Stomach (tissue), 9 donors: ENCODE measurements around the gene GSAP. TPM values are rescaled to one million over a fixed set of nuclear protein-coding genes. Genes with fewer than 3 reads are reported as not detected.

Source experiments
- DNase-seq, 2 donors: peaks; one replicate each; pipeline versions ENCODE4 v3.0.0 to v3.0.0-alpha.2; 2013 to 2019
- H3K27ac ChIP-seq, 5 donors: fragments of 200-600 bp in 4 of 5; sonication (generic) in 4 of 5; one replicate each; pipeline ENCODE4 v1.5.1; 2013 to 2019; ENCODE audit warnings: mild to moderate bottlenecking in 1 of 5, moderate library complexity in 1 of 5
- H3K27me3 ChIP-seq, 3 donors: fragments of 200-600 bp; sonication (generic); one replicate each; pipeline ENCODE4 v1.5.1; 2017 to 2019; ENCODE audit warnings: mixed run types in 1 of 3
- H3K36me3 ChIP-seq, 4 donors: fragments of 200-600 bp; sonication (generic); 1 replicate in 3 of 4; 2 replicates in 1 of 4; pipeline ENCODE4 v1.5.1; 2016 to 2019
- H3K4me1 ChIP-seq, 4 donors: fragments of 200-600 bp; sonication (generic); one replicate each; pipeline ENCODE4 v1.5.1; 2016 to 2019
- H3K4me3 ChIP-seq, 4 donors: fragments of 200-600 bp; sonication (generic) in 3 of 4; one replicate each; pipeline ENCODE4 v1.5.1; 2016 to 2019; ENCODE audit warnings: mild to moderate bottlenecking in 1 of 4
- H3K9me3 ChIP-seq, 4 donors: fragments of 200-600 bp; sonication (generic); one replicate each; pipeline ENCODE4 v1.5.1; 2016 to 2019
- EP300 ChIP-seq: sonication (generic); formaldehyde crosslinking; IDR thresholded peaks from one replicate; pipeline ENCODE4 v1.6.1; 2017; ENCODE audit warnings: antibody characterized with exemption
- POLR2A ChIP-seq, 4 donors: fragments of 450-650 bp; IDR thresholded peaks; one replicate each; pipeline ENCODE4 v1.6.1; 2016; ENCODE audit warnings: antibody characterized with exemption in 4 of 4, control low read depth in 2 of 4, mild to moderate bottlenecking in 1 of 4, moderate library complexity in 1 of 4
- POLR2AphosphoS5 ChIP-seq, 3 donors: sonication (generic); formaldehyde crosslinking; IDR thresholded peaks; one replicate each; pipeline ENCODE4 v1.6.1; 2016; ENCODE audit warnings: antibody characterized with exemption in 3 of 3
- WGBS, 5 donors: extraction: QIAGEN DNeasy Blood & Tissue Kit in 3 of 5; methylation state at CpG; one replicate each; pipeline versions ENCODE4 v1.1.5 to v1.1.7; 2013 to 2018; 5-methylcytosine and 5-hydroxymethylcytosine counted together
- intact Hi-C: fragments of 100-400 bp; cut with DNase I; formaldehyde crosslinking; loops from one replicate; pipeline ENCODE4 v1.15.1; 2023; ENCODE audit warnings: low total_unique reads
- polyA plus RNA-seq, 3 donors: library from polyadenylated mRNA; stranded (reverse); fragments of 200-250 nt; gene quantifications; one replicate each; pipeline ENCODE4 v1.2.3, GENCODE V29; 2013
- total RNA-seq, 5 donors: library from RNA; depleted of rRNA; stranded (reverse); fragments of >200 nt; gene quantifications; one replicate each; pipeline versions ENCODE4 v1.1.0 to v1.2.3, GENCODE V29; 2014 to 2016
- TF ChIP-seq, protein P1 (sequence below), 7 experiments: fragments of 450-650 bp in 4 of 7; fragments of 200-600 bp in 3 of 7; sonication (generic) in 3 of 7; IDR thresholded peaks; one replicate each; pipeline ENCODE4 v1.5.1; 2016 to 2019; ENCODE audit warnings: antibody characterized with exemption in 7 of 7, control low read depth in 2 of 7, mild to moderate bottlenecking in 1 of 7
- donor health status: healthy with polysubstance abuse.
- donor health status: Bipolar disorder and iron deficiency.
- donor health status: healthy.

GSAP gene
- total and polyA plus RNA-seq, 8 donors, result 3.5 to 52.1 (median 15.9) TPM

DNA sequence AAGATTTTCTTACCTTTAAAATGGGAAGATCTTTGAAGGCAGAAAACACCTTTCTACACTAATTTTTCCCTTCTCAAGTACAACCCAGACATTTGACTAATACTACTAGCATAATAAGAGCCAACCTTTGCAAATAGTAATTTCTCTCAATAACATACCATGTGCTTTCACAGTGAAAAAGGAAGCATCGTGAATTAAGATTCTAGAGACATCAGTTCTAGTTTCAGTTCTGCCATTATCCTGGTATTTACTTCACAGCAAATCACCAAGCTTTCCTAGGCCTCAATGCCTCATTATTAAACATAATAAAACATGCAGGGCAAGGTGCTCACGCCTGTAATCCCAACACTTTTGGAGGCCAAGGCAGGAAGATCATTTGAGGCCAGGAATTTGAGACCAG, 24.9 kb downstream of the GSAP start:
- intact Hi-C loops, result no loop called here
- H3K9me3 ChIP-seq, result no peaks in the 10 kb centered on the region
- 77 to 88% (median 82%) methylated on average over 2 of the region's 2 CpGs for WGBS, 5 donors
- H3K36me3 ChIP-seq, result peaks cover 0 to 41% (median 22%) of the 10 kb centered on the region in 4 donors
- peak overlapping the region in 1 of 5 donors; percentile 14 for H3K27ac ChIP-seq
- TF ChIP-seq EP300 (no peak), POLR2AphosphoS5 (IDR thresholded peaks at IDR 0.05) (no peak), POLR2A (IDR thresholded peaks at IDR 0.05) (no peak)
- TF ChIP-seq, protein P1, sequence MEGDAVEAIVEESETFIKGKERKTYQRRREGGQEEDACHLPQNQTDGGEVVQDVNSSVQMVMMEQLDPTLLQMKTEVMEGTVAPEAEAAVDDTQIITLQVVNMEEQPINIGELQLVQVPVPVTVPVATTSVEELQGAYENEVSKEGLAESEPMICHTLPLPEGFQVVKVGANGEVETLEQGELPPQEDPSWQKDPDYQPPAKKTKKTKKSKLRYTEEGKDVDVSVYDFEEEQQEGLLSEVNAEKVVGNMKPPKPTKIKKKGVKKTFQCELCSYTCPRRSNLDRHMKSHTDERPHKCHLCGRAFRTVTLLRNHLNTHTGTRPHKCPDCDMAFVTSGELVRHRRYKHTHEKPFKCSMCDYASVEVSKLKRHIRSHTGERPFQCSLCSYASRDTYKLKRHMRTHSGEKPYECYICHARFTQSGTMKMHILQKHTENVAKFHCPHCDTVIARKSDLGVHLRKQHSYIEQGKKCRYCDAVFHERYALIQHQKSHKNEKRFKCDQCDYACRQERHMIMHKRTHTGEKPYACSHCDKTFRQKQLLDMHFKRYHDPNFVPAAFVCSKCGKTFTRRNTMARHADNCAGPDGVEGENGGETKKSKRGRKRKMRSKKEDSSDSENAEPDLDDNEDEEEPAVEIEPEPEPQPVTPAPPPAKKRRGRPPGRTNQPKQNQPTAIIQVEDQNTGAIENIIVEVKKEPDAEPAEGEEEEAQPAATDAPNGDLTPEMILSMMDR (IDR thresholded peaks at IDR 0.05), result no peak
- DNase-seq, result no peak
- H3K4me1 ChIP-seq, result peaks cover 0 to 11% (median 4%) of the 10 kb centered on the region in 4 donors
- no peaks in the 10 kb centered on the region for H3K27me3 ChIP-seq
- H3K4me3 ChIP-seq, result no peak overlapping the region

DNA sequence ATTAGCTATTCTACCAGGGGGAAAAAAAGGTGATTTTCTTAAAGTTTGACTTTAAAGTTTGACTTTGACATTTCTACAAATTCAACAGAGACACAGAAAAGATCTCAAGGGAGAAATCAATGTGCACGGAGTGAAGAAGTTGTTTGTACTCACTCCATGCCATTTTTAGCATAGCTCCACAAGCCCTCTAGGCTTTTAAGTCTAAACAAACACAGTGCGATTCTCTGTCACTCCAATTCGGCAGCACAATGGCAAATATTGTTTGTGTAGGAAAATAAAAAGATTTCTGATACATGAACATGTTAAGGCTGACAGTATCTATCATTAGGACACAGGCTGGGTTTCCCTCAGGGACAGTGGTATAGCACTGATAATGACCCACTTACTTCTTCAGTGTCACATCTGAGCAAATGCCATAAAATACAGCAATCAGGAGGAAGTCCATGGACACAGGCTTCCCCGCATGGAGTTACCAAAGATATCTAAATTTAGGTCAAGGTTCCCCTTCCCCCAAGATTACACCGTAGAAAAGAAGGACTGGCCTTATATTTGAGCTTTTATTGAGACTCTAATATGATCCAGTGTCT, 28.0 kb downstream of the GSAP start:
- Histone ChIP-seq H3K27ac (no peak overlapping the region), H3K4me1 (peaks cover 0 to 11% (median 4%) of the 10 kb centered on the region in 4 donors), H3K4me3 (no peak overlapping the region), H3K27me3 (no peaks in the 10 kb centered on the region), H3K36me3 (peaks cover 0 to 42% (median 34%) of the 10 kb centered on the region in 4 donors), H3K9me3 (no peaks in the 10 kb centered on the region)
- TF ChIP-seq POLR2A (IDR thresholded peaks at IDR 0.05) (no peak), EP300 (no peak), POLR2AphosphoS5 (IDR thresholded peaks at IDR 0.05) (no peak)
- TF ChIP-seq, protein P1 (IDR thresholded peaks at IDR 0.05), result no peak
- intact Hi-C loops, result no loop called here
- WGBS, 5 donors, result 43 to 56% (median 53%) methylated on average over 5 of the region's 5 CpGs
- DNase-seq, result no peak

- TF ChIP-seq POLR2A (IDR thresholded peaks at IDR 0.05) (no peak), POLR2AphosphoS5 (IDR thresholded peaks at IDR 0.05) (no peak), EP300 (no peak)
- TF ChIP-seq, protein P1 (IDR thresholded peaks at IDR 0.05), result no peak
- no peak for DNase-seq
- intact Hi-C loops, result no loop called here
- Histone ChIP-seq H3K9me3 (no peaks in the 10 kb centered on the region), H3K4me3 (no peak overlapping the region), H3K27ac (no peak overlapping the region), H3K27me3 (no peaks in the 10 kb centered on the region), H3K4me1 (peaks cover 0 to 11% (median 4%) of the 10 kb centered on the region in 4 donors), H3K36me3 (peaks cover 0 to 45% (median 38%) of the 10 kb centered on the region in 4 donors)
- WGBS, 5 donors, result 72 to 89% (median 87%) methylated on average over 7 of the region's 7 CpGs
These were observed 29.9 kb downstream of the GSAP start for GRCh38 chr7:77386165-77386822.

- intact Hi-C loops, result no loop called here
These were observed 32.8 kb downstream of the GSAP start for GRCh38 chr7:77383333-77383740.

GRCh38 chr7:77382532-77382931, 33.6 kb downstream of the GSAP start:
- H3K4me1 ChIP-seq, result peaks cover 0 to 2% (median 0%) of the 10 kb centered on the region in 4 donors
- H3K36me3 ChIP-seq, result peaks cover 8 to 75% (median 58%) of the 10 kb centered on the region in 4 donors
- H3K27ac ChIP-seq, result no peak overlapping the region
- no peaks in the 10 kb centered on the region for H3K27me3 ChIP-seq
- intact Hi-C loops, result no loop called here
- no peak for DNase-seq
- no peaks in the 10 kb centered on the region for H3K9me3 ChIP-seq
- no peak overlapping the region for H3K4me3 ChIP-seq
- TF ChIP-seq, protein P1 (IDR thresholded peaks at IDR 0.05), result no peak

More at GRCh38 chr7:77383333-77383740, 32.8 kb downstream of the GSAP start:
- no peak overlapping the region for H3K4me3 ChIP-seq
- H3K4me1 ChIP-seq, result peaks cover 0 to 10% (median 3%) of the 10 kb centered on the region in 4 donors
- H3K27me3 ChIP-seq, result no peaks in the 10 kb centered on the region
- no peak for DNase-seq
- no peaks in the 10 kb centered on the region for H3K9me3 ChIP-seq
- no peak for TF ChIP-seq POLR2AphosphoS5 (IDR thresholded peaks at IDR 0.05)
- H3K27ac ChIP-seq, result no peak overlapping the region
- peaks cover 4 to 68% (median 52%) of the 10 kb centered on the region in 4 donors for H3K36me3 ChIP-seq
- 77 to 83% (median 80%) methylated on average over 6 of the region's 6 CpGs for WGBS, 5 donors
